Measurements from ENCODE around the gene SVOP. TPM values are rescaled to one million over a fixed set of nuclear protein-coding genes. Genes with fewer than 3 reads are reported as not detected.
A peak's percentile ranks its signal among the peaks of the same experiment; 100 is the strongest.

SVOP gene
- polyA plus RNA-seq, 2 of the 4 experiments (the other 2 are of a cell fraction), result not detected

DNA sequence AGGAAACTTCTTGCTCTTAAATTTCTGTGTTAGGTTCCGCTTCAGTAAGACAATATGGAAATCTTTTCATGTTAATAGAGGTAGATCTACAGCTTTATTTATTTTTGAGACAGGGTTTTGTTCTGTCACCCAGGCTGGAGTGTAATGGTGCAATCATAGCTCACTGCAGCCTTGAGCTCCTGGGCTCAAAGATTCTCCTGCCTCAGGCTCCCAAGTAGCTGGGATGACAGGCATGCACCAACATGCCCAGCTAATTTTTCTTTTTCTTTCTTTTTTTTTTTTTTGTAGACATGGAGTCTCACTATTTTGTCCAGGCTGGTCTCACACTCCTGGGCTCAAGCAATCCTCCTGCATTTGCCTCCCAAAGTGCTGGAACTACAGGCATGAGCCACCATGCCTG is 70.9 kb downstream of the SVOP start:
- Histone ChIP-seq H3K4me1 (no peaks in the 10 kb centered on the region), H3K27ac (peak overlapping the region in 1 of 2 experiments; percentile 8; a peak in 1 of 6 replicates), H3K4me3 (no peak overlapping the region), H3K4me2 (no peak overlapping the region), H3K9me3 (peaks cover 21% of the 10 kb centered on the region)
- ATAC-seq (no peak), FAIRE-seq (no peak), DNase-seq (ENCODE audit: low read depth in 1 of 2, low spot score in 1 of 2) (no peak)
- 79% methylated on average over 1 of the region's 1 CpG for WGBS (ENCODE audit: missing lambda C conversion rate)
- POLR2A ChIA-PET, result interaction anchor here (1.7 kb wide), 1 partner anchor 93 kb away, joined by 5 read pairs; the partner anchor contains the start of gene SSH1
- CTCF ChIA-PET, result interaction anchor here (0.6 to 4.3 kb wide), 11 partner anchors 10 to 286 kb away, joined by 3 to 18 read pairs (median 6); no protein-coding TSS in a partner anchor
- TF ChIP-seq SMC3 (IDR thresholded peaks at IDR 0.05) (no peak), FOSB (CRISPR knock-in tag; IDR thresholded peaks at IDR 0.05) (no peak), JUN (IDR thresholded peaks at IDR 0.05) (no peak), HOXB13 (CRISPR knock-in tag; IDR thresholded peaks at IDR 0.05; ENCODE audit: low read depth) (no peak), RCOR1 (IDR thresholded peaks at IDR 0.05; ENCODE audit: low read depth, low read length) (no peak), ZFP36 (IDR thresholded peaks at IDR 0.05; ENCODE audit: borderline replicate concordance, partially characterized antibody) (no peak), CBX8 (IDR thresholded peaks at IDR 0.05) (no peak), NPAS2 (CRISPR knock-in tag; IDR thresholded peaks at IDR 0.05; ENCODE audit: borderline replicate concordance) (no peak), TP53 (CRISPR knock-in tag; IDR thresholded peaks at IDR 0.05) (no peak), RARB (CRISPR knock-in tag; IDR thresholded peaks at IDR 0.05) (no peak), RFX5 (IDR thresholded peaks at IDR 0.05) (no peak), MYC (IDR thresholded peaks at IDR 0.05; ENCODE audit: borderline replicate concordance, low read length) (no peak)
- TF ChIP-seq, protein P1, sequence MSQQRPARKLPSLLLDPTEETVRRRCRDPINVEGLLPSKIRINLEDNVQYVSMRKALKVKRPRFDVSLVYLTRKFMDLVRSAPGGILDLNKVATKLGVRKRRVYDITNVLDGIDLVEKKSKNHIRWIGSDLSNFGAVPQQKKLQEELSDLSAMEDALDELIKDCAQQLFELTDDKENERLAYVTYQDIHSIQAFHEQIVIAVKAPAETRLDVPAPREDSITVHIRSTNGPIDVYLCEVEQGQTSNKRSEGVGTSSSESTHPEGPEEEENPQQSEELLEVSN (IDR thresholded peaks at IDR 0.05; ENCODE audit: borderline replicate concordance, low read depth), result no peak
- TF ChIP-seq, protein P2, sequence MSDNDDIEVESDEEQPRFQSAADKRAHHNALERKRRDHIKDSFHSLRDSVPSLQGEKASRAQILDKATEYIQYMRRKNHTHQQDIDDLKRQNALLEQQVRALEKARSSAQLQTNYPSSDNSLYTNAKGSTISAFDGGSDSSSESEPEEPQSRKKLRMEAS (IDR thresholded peaks at IDR 0.05), result no peak
- TF ChIP-seq, protein P3, sequence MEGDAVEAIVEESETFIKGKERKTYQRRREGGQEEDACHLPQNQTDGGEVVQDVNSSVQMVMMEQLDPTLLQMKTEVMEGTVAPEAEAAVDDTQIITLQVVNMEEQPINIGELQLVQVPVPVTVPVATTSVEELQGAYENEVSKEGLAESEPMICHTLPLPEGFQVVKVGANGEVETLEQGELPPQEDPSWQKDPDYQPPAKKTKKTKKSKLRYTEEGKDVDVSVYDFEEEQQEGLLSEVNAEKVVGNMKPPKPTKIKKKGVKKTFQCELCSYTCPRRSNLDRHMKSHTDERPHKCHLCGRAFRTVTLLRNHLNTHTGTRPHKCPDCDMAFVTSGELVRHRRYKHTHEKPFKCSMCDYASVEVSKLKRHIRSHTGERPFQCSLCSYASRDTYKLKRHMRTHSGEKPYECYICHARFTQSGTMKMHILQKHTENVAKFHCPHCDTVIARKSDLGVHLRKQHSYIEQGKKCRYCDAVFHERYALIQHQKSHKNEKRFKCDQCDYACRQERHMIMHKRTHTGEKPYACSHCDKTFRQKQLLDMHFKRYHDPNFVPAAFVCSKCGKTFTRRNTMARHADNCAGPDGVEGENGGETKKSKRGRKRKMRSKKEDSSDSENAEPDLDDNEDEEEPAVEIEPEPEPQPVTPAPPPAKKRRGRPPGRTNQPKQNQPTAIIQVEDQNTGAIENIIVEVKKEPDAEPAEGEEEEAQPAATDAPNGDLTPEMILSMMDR (IDR thresholded peaks at IDR 0.05), result no peak

DNA sequence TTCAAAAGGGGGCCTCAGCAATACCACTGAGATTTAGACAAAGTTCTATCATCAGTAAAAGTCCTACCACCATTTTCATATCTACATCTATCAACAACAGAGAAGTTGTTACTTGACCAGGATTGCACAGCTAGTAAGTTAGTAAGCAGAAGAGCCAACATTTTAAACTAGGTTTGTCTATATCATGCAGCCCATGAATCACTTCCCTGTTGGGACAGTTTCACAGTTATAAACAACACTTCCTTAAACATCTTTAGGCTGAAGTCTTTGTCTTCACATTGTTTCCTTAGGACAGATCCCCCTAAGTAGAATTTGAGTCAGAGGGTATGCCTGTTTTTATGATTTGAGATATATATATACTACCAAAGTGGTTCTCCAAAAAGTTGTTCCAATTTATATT is 72.5 kb downstream of the SVOP start:
- H3K4me3 ChIP-seq, result no peak overlapping the region
- DNase-seq (ENCODE audit: low read depth in 1 of 2, low spot score in 1 of 2) (no peak), FAIRE-seq (no peak), ATAC-seq (no peak)
- no peak overlapping the region for H3K4me2 ChIP-seq
- H3K9me3 ChIP-seq, result peaks cover 21% of the 10 kb centered on the region
- no peak overlapping the region for H3K27ac ChIP-seq
- POLR2A ChIA-PET, result no interaction called here
- CTCF ChIA-PET, result interaction anchor here (0.7 to 4.3 kb wide), 5 partner anchors 64 to 330 kb away, joined by 3 to 18 read pairs (median 4); no protein-coding TSS in a partner anchor
- H3K4me1 ChIP-seq, result no peaks in the 10 kb centered on the region
- TF ChIP-seq, protein P3 (IDR thresholded peaks at IDR 0.05), result no peak
- TF ChIP-seq HOXB13 (CRISPR knock-in tag; IDR thresholded peaks at IDR 0.05; ENCODE audit: low read depth) (no peak), FOSB (CRISPR knock-in tag; IDR thresholded peaks at IDR 0.05) (no peak), EP300 (IDR thresholded peaks at IDR 0.05) (no peak), RNF2 (IDR thresholded peaks at IDR 0.05; ENCODE audit: borderline replicate concordance, low read depth) (no peak), KDM1A (IDR thresholded peaks at IDR 0.05; ENCODE audit: low read depth) (no peak), CEBPB (IDR thresholded peaks at IDR 0.05) (no peak), EHMT2 (IDR thresholded peaks at IDR 0.05; ENCODE audit: low read depth) (no peak), CBX8 (IDR thresholded peaks at IDR 0.05) (no peak), POLR2A (IDR thresholded peaks at IDR 0.05; ENCODE audit: low read length) (no peak)
- TF ChIP-seq, protein P2 (IDR thresholded peaks at IDR 0.05), result no peak
- TF ChIP-seq, protein P4, sequence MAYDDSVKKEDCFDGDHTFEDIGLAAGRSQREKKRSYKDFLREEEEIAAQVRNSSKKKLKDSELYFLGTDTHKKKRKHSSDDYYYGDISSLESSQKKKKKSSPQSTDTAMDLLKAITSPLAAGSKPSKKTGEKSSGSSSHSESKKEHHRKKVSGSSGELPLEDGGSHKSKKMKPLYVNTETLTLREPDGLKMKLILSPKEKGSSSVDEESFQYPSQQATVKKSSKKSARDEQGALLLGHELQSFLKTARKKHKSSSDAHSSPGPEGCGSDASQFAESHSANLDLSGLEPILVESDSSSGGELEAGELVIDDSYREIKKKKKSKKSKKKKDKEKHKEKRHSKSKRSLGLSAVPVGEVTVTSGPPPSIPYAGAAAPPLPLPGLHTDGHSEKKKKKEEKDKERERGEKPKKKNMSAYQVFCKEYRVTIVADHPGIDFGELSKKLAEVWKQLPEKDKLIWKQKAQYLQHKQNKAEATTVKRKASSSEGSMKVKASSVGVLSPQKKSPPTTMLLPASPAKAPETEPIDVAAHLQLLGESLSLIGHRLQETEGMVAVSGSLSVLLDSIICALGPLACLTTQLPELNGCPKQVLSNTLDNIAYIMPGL (CRISPR knock-in tag; IDR thresholded peaks at IDR 0.05; ENCODE audit: borderline replicate concordance), result no peak
- TF ChIP-seq, protein P5, sequence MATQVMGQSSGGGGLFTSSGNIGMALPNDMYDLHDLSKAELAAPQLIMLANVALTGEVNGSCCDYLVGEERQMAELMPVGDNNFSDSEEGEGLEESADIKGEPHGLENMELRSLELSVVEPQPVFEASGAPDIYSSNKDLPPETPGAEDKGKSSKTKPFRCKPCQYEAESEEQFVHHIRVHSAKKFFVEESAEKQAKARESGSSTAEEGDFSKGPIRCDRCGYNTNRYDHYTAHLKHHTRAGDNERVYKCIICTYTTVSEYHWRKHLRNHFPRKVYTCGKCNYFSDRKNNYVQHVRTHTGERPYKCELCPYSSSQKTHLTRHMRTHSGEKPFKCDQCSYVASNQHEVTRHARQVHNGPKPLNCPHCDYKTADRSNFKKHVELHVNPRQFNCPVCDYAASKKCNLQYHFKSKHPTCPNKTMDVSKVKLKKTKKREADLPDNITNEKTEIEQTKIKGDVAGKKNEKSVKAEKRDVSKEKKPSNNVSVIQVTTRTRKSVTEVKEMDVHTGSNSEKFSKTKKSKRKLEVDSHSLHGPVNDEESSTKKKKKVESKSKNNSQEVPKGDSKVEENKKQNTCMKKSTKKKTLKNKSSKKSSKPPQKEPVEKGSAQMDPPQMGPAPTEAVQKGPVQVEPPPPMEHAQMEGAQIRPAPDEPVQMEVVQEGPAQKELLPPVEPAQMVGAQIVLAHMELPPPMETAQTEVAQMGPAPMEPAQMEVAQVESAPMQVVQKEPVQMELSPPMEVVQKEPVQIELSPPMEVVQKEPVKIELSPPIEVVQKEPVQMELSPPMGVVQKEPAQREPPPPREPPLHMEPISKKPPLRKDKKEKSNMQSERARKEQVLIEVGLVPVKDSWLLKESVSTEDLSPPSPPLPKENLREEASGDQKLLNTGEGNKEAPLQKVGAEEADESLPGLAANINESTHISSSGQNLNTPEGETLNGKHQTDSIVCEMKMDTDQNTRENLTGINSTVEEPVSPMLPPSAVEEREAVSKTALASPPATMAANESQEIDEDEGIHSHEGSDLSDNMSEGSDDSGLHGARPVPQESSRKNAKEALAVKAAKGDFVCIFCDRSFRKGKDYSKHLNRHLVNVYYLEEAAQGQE (IDR thresholded peaks at IDR 0.05), result no peak
- TF ChIP-seq, protein P6, sequence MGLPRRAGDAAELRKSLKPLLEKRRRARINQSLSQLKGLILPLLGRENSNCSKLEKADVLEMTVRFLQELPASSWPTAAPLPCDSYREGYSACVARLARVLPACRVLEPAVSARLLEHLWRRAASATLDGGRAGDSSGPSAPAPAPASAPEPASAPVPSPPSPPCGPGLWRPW (IDR thresholded peaks at IDR 0.05), result no peak
- TF ChIP-seq, protein P7, sequence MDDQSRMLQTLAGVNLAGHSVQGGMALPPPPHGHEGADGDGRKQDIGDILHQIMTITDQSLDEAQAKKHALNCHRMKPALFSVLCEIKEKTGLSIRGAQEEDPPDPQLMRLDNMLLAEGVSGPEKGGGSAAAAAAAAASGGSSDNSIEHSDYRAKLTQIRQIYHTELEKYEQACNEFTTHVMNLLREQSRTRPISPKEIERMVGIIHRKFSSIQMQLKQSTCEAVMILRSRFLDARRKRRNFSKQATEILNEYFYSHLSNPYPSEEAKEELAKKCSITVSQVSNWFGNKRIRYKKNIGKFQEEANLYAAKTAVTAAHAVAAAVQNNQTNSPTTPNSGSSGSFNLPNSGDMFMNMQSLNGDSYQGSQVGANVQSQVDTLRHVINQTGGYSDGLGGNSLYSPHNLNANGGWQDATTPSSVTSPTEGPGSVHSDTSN (IDR thresholded peaks at IDR 0.05), result no peak
